GM19351 (cell line): ENCODE results near the gene ZNF785.
"Not testable (repeated sequence)": the region's sequence is repeated elsewhere in the genome, so short reads cannot be mapped to it uniquely, and the experiment has no call there.

Source experiments
- ATAC-seq: cut with Tn5 transposase; IDR thresholded peaks from one replicate; pipeline ENCODE4 v1.9.1; 2021; ENCODE audit warnings: mild to moderate bottlenecking, moderate library complexity; ENCODE audit not compliant: unreplicated experiment

ZNF785 gene

GRCh38 chr16:30585400-30586191 lies at the start of gene ZNF785:
Gene ZNF785 (minus strand): TSS chr16:30585697. CDS start chr16:30585611, 86 bp downstream.
- ATAC-seq: peak; percentile 88

GRCh38 chr16:30633526-30633925 lies 48.0 kb upstream of the ZNF785 start:
- no peak for ATAC-seq

- not testable (repeated sequence) for ATAC-seq
Measured at GRCh38 chr16:30632454-30632853, 47.0 kb upstream of the ZNF785 start.

GRCh38 chr16:30628628-30629540 lies 43.4 kb upstream of the ZNF785 start:
- no peak for ATAC-seq

GRCh38 chr16:30626236-30626635 lies 40.7 kb upstream of the ZNF785 start:
- ATAC-seq: no peak

- ATAC-seq: no peak
Measured at GRCh38 chr16:30623536-30624283, 38.2 kb upstream of the ZNF785 start.

- ATAC-seq: no peak
Measured at GRCh38 chr16:30622455-30623032, 37.0 kb upstream of the ZNF785 start.

GRCh38 chr16:30621765-30622164 lies 36.3 kb upstream of the ZNF785 start:
- ATAC-seq: no peak

GRCh38 chr16:30620169-30620568 lies 34.7 kb upstream of the ZNF785 start:
- ATAC-seq: no peak

GRCh38 chr16:30619638-30620037 lies 34.1 kb upstream of the ZNF785 start:
- no peak for ATAC-seq

- ATAC-seq: no peak
Measured at GRCh38 chr16:30619202-30619601, 33.7 kb upstream of the ZNF785 start.

- ATAC-seq: no peak
Measured at GRCh38 chr16:30615358-30616091, 30.0 kb upstream of the ZNF785 start.

- ATAC-seq: peak; percentile 90
Measured at GRCh38 chr16:30609926-30610839, 24.7 kb upstream of the ZNF785 start, which contains the start of gene ZNF689. Gene ZNF689 (minus strand): TSS chr16:30610389. CDS start chr16:30610041, 348 bp downstream.

GRCh38 chr16:30609002-30609925 lies 23.8 kb upstream of the ZNF785 start:
- ATAC-seq: peak; percentile 26

GRCh38 chr16:30606004-30606403 lies 20.5 kb upstream of the ZNF785 start:
- ATAC-seq: no peak

- ATAC-seq: no peak
Measured at GRCh38 chr16:30605158-30605557, 19.7 kb upstream of the ZNF785 start.

- ATAC-seq: no peak
Measured at GRCh38 chr16:30604316-30604947, 18.9 kb upstream of the ZNF785 start.
